PC-3 (cell line): ENCODE results near the gene ZNF316. TPM values are rescaled to one million over a fixed set of nuclear protein-coding genes. Genes with fewer than 3 reads are reported as not detected.

Source experiments
- ATAC-seq: fragments of 200-7000 bp; cut with Tn5 transposase; 2 replicates; pipeline ENCODE4 v1.9.1; 2020; ENCODE audit warnings: mild to moderate bottlenecking, moderate library complexity
- BruUV-seq: library from RNA; stranded (reverse); fragments of 400-500 nt; replicated peaks from 2 replicates; lab custom pipeline; 2021; lab: Mats Ljungman, UMichigan
- CTCF ChIA-PET: fragments of 300-600 bp; sonication (Branson Sonifier 250); formaldehyde crosslinking; loops from one replicate; lab custom pipeline; 2022; ENCODE audit warnings: antibody characterized with exemption; lab: Charles Lee
- POLR2A ChIA-PET: fragments of 300-600 bp; sonication (Branson Sonifier 250); formaldehyde crosslinking; loops from one replicate; lab custom pipeline; 2022; ENCODE audit warnings: antibody characterized with exemption; ENCODE audit not compliant: unreplicated experiment; lab: Charles Lee
- DNase-seq: peaks from one replicate; pipeline ENCODE4 v3.0.0-alpha.2; 2015
- H2AFZ ChIP-seq: fragments of 300-600 bp; sonication (generic); 2 replicates; pipeline ENCODE4 v1.6.0; 2016; ENCODE audit warnings: antibody characterized with exemption, low read length
- H3F3A ChIP-seq: fragments of 300-600 bp; sonication (generic); one replicate; pipeline ENCODE4 v1.6.0; 2017; ENCODE audit warnings: antibody characterized with exemption, low read length, control low read depth, mild to moderate bottlenecking; ENCODE audit not compliant: unreplicated experiment
- H3K27ac ChIP-seq: fragments of 300-600 bp; sonication (generic); 2 replicates; pipeline ENCODE4 v1.5.1; 2016; ENCODE audit warnings: mild to moderate bottlenecking, low read length
- H3K27me3 ChIP-seq: fragments of 300-600 bp; sonication (generic); 2 replicates; pipeline ENCODE4 v1.6.1; 2016; ENCODE audit warnings: low read length, mixed read lengths
- H3K36me3 ChIP-seq: fragments of 300-600 bp; sonication (generic); 2 replicates; pipeline ENCODE4 v1.6.1; 2016; ENCODE audit warnings: low read depth, mixed run types, low read length, mixed read lengths
- H3K4me1 ChIP-seq: fragments of 300-600 bp; sonication (generic); 2 replicates; pipeline ENCODE4 v1.5.1; 2016; ENCODE audit warnings: low read length; ENCODE audit not compliant: insufficient read depth
- H3K4me2 ChIP-seq: fragments of 300-600 bp; sonication (generic); 2 replicates; pipeline ENCODE4 v1.6.0; 2016; ENCODE audit warnings: low read length
- H3K4me3 ChIP-seq: fragments of 300-600 bp; sonication (generic); 2 replicates; pipeline ENCODE4 v1.5.1; 2016; ENCODE audit warnings: mild to moderate bottlenecking, low read length, mixed read lengths
- H3K79me2 ChIP-seq: fragments of 300-600 bp; sonication (generic); 2 replicates; pipeline ENCODE4 v1.6.1; 2017; ENCODE audit warnings: low read length, mixed read lengths
- H3K9ac ChIP-seq: fragments of 300-600 bp; sonication (generic); 2 replicates; pipeline ENCODE4 v1.6.0; 2016; ENCODE audit warnings: mild to moderate bottlenecking, low read length
- H3K9me2 ChIP-seq: fragments of 300-600 bp; sonication (generic); replicated peaks from 2 replicates; pipeline ENCODE4 v1.6.1; 2016; ENCODE audit warnings: mixed run types, low read length, mixed read lengths
- H3K9me3 ChIP-seq: fragments of 300-600 bp; sonication (generic); 2 replicates; pipeline ENCODE4 v1.6.1; 2016; ENCODE audit warnings: low read length, mixed read lengths
- H4K20me1 ChIP-seq: fragments of 300-600 bp; sonication (generic); 2 replicates; pipeline ENCODE4 v1.6.1; 2016; ENCODE audit warnings: low read length, mixed read lengths
- CTCF ChIP-seq: fragments of 300-600 bp; sonication (generic); conservative IDR thresholded peaks from 2 replicates; pipeline ENCODE4 v1.5.1; 2017; ENCODE audit warnings: antibody characterized with exemption, low read depth, mild to moderate bottlenecking, low read length
- EZH2 ChIP-seq: fragments of 300-600 bp; sonication (generic); IDR thresholded peaks from one replicate; pipeline ENCODE4 v1.6.1; 2017; ENCODE audit warnings: antibody characterized with exemption, mild to moderate bottlenecking, low read length; ENCODE audit not compliant: unreplicated experiment
- EZH2phosphoT487 ChIP-seq: fragments of 300-600 bp; sonication (generic); IDR thresholded peaks from 2 replicates; pipeline ENCODE4 v1.6.1; 2018; ENCODE audit warnings: mild to moderate bottlenecking, antibody characterized with exemption, low read length, borderline replicate concordance
- intact Hi-C: fragments of 100-400 bp; cut with micrococcal nuclease; formaldehyde crosslinking; loops from 2 replicates; pipeline ENCODE4 v1.9.0; 2023
- total RNA-seq: library from RNA; depleted of rRNA; stranded (reverse); fragments of >200 nt; gene quantifications from 2 replicates; pipeline ENCODE4 v1.2.3, GENCODE V29; 2014

ZNF316 gene
- total RNA-seq, 1 experiment from 2014 or later, result 17.5 TPM

- Histone ChIP-seq H3K4me1 (no peaks in the 10 kb centered on the region), H3K36me3 (peaks cover 37% of the 10 kb centered on the region), H3K9ac (no peak overlapping the region), H4K20me1 (no peaks in the 10 kb centered on the region), H3K27me3 (no peaks in the 10 kb centered on the region), H3F3A (no peaks in the 10 kb centered on the region), H3K9me3 (no peaks in the 10 kb centered on the region), H2AFZ (no peak overlapping the region), H3K9me2 (no peaks in the 10 kb centered on the region), H3K27ac (no peak overlapping the region), H3K4me2 (no peak overlapping the region), H3K79me2 (no peaks in the 10 kb centered on the region), H3K4me3 (no peak overlapping the region)
- no peak for TF ChIP-seq EZH2phosphoT487
- no peak for TF ChIP-seq EZH2
- TF ChIP-seq CTCF, result no peak
- CTCF ChIA-PET, result no interaction called here
- no peak for ATAC-seq
- no TSS peak for BruUV-seq
- POLR2A ChIA-PET, result no interaction called here
- intact Hi-C loops, result no loop called here
- no peak for DNase-seq
Observed at GRCh38 chr7:6654113-6654841, 17.2 kb downstream of the ZNF316 start.

- Histone ChIP-seq H3K9me3 (no peaks in the 10 kb centered on the region), H3K4me1 (no peaks in the 10 kb centered on the region), H3K79me2 (no peaks in the 10 kb centered on the region), H3K27ac (no peak overlapping the region), H3K9ac (no peak overlapping the region), H3K4me3 (no peak overlapping the region), H3F3A (no peaks in the 10 kb centered on the region), H4K20me1 (no peaks in the 10 kb centered on the region), H3K27me3 (no peaks in the 10 kb centered on the region), H3K36me3 (peaks cover 30% of the 10 kb centered on the region), H2AFZ (no peak overlapping the region), H3K9me2 (no peaks in the 10 kb centered on the region), H3K4me2 (no peak overlapping the region)
- intact Hi-C loops, result no loop called here
- BruUV-seq, result no TSS peak
- CTCF ChIA-PET, result no interaction called here
- POLR2A ChIA-PET, result no interaction called here
- DNase-seq (no peak), ATAC-seq (no peak)
- TF ChIP-seq EZH2phosphoT487, result no peak
- TF ChIP-seq EZH2, result no peak
- TF ChIP-seq CTCF, result no peak
Observed at GRCh38 chr7:6654842-6655610, 17.9 kb downstream of the ZNF316 start.
